ENCODE results near the gene RTRAF.

DNA sequence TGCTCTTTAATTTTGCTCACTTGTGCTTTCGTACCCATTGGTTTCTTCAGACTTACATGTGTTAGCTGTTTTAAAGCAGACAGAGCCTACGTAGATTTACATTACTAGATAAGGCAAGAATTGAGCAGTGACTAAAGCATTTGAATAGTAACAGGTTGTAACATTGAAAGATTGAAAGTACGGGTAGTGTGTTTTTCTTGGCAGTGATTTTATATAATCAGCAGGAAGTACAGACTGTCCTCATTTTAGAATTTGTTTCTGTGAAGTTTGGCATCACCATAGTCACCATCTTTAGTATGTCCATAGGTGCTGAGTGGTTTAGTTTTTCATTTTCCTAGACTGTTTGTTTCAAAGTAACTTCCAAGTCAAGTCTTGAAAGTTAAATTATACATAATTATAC, 14.0 kb downstream of the RTRAF start:
- TF ChIP-seq, protein P1, sequence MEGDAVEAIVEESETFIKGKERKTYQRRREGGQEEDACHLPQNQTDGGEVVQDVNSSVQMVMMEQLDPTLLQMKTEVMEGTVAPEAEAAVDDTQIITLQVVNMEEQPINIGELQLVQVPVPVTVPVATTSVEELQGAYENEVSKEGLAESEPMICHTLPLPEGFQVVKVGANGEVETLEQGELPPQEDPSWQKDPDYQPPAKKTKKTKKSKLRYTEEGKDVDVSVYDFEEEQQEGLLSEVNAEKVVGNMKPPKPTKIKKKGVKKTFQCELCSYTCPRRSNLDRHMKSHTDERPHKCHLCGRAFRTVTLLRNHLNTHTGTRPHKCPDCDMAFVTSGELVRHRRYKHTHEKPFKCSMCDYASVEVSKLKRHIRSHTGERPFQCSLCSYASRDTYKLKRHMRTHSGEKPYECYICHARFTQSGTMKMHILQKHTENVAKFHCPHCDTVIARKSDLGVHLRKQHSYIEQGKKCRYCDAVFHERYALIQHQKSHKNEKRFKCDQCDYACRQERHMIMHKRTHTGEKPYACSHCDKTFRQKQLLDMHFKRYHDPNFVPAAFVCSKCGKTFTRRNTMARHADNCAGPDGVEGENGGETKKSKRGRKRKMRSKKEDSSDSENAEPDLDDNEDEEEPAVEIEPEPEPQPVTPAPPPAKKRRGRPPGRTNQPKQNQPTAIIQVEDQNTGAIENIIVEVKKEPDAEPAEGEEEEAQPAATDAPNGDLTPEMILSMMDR (IDR thresholded peaks at IDR 0.05): no peak
- TF ChIP-seq POLR2A (IDR thresholded peaks at IDR 0.05): no peak

Measured in esophagus squamous epithelium (tissue), 4 donors.